ENCODE data around the gene GAA. TPM values are rescaled to one million over a fixed set of nuclear protein-coding genes. Genes with fewer than 3 reads are reported as not detected.

The GAA gene
- total RNA-seq, 4 donors from 2014 or later: 48.1 to 71.7 (median 67.8) TPM

DNA sequence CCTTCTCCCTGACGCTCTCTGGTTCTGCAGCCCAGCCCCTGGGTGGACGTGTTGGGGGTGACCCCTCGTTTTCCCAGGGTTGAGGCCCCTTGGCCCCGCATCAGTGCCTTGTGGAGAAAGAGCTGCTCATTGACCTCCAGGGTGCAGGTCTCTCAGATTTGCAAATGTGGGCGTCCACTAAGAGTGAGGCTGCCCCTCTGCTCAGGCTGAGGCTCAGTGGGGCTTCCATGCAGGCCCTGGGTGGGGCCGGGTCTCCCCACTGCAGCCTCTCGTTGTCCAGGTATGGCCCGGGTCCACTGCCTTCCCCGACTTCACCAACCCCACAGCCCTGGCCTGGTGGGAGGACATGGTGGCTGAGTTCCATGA is 9.0 kb downstream of the GAA start:
- intact Hi-C loops (cut with DNase I; ENCODE audit: low total_unique reads): no loop called here
- H3K4me3 ChIP-seq (ENCODE audit: low read depth, poor library complexity, severe bottlenecking): no peak overlapping the region
- DNase-seq (ENCODE audit: low spot score in 2 of 2): peak in 1 of 2 donors; percentile 76
- WGBS, 2 donors: 81 to 92% methylated on average over 7 to 9 of the region's 9 CpGs
- TF ChIP-seq POLR2A (IDR thresholded peaks at IDR 0.05) (no peak), CTCF (IDR thresholded peaks at IDR 0.05) (no peak)

- intact Hi-C loops (cut with DNase I; ENCODE audit: low total_unique reads): no loop called here
- H3K4me3 ChIP-seq (ENCODE audit: low read depth, poor library complexity, severe bottlenecking): no peak overlapping the region
- 92 to 95% methylated on average over 16 to 20 of the region's 21 CpGs for WGBS, 2 donors
- peak in 1 of 2 donors; percentile 75 for DNase-seq (ENCODE audit: low spot score in 2 of 2)
- TF ChIP-seq POLR2A (IDR thresholded peaks at IDR 0.05) (no peak), CTCF (IDR thresholded peaks at IDR 0.05) (no peak)
Measured at GRCh38 chr17:80110927-80111701, 9.7 kb downstream of the GAA start.

GRCh38 chr17:80111702-80112470 is 10.5 kb downstream of the GAA start:
- DNase-seq (ENCODE audit: low spot score in 2 of 2): peak in 1 of 2 donors; percentile 57
- intact Hi-C loops (cut with DNase I; ENCODE audit: low total_unique reads): no loop called here
- 91 to 93% methylated on average over 12 to 24 of the region's 26 CpGs for WGBS, 2 donors

GRCh38 chr17:80112471-80113032 is 11.2 kb downstream of the GAA start:
- H3K4me3 ChIP-seq (ENCODE audit: low read depth, poor library complexity, severe bottlenecking): no peak overlapping the region
- TF ChIP-seq CTCF (IDR thresholded peaks at IDR 0.05) (no peak), POLR2A (IDR thresholded peaks at IDR 0.05) (no peak)
- peak in 1 of 2 donors; percentile 82 for DNase-seq (ENCODE audit: low spot score in 2 of 2)
- intact Hi-C loops (cut with DNase I; ENCODE audit: low total_unique reads): no loop called here
- WGBS, 2 donors: 98% methylated on average over 15 to 18 of the region's 24 CpGs

More at GRCh38 chr17:80111702-80112470, 10.5 kb downstream of the GAA start:
- no peak overlapping the region for H3K4me3 ChIP-seq (ENCODE audit: low read depth, poor library complexity, severe bottlenecking)
- TF ChIP-seq CTCF (IDR thresholded peaks at IDR 0.05): no peak
- TF ChIP-seq POLR2A (IDR thresholded peaks at IDR 0.05): no peak

- WGBS, 2 donors: 86 to 94% methylated on average over 14 to 16 of the region's 20 CpGs
- intact Hi-C loops (cut with DNase I; ENCODE audit: low total_unique reads): no loop called here
- H3K4me3 ChIP-seq (ENCODE audit: low read depth, poor library complexity, severe bottlenecking): no peak overlapping the region
- TF ChIP-seq POLR2A (IDR thresholded peaks at IDR 0.05) (no peak), CTCF (IDR thresholded peaks at IDR 0.05) (no peak)
- peak in 1 of 2 donors; percentile 82 for DNase-seq (ENCODE audit: low spot score in 2 of 2)
Measured at GRCh38 chr17:80113033-80113484, 11.7 kb downstream of the GAA start.
